HepG2 (cell line): ENCODE results near the gene OTOG. TPM values are rescaled to one million over a fixed set of nuclear protein-coding genes. Genes with fewer than 3 reads are reported as not detected.

Source experiments
- ATAC-seq: fragments of 200-7000 bp; cut with Tn5 transposase; 3 replicates; pipeline ENCODE4 v1.9.1; 2020; ENCODE audit warnings: mild to moderate bottlenecking, moderate library complexity
- BruUV-seq: library from RNA; stranded (reverse); fragments of 400-500 nt; replicated peaks from 2 replicates; lab custom pipeline; 2021; lab: Mats Ljungman, UMichigan
- CTCF ChIA-PET: fragments of 300-600 bp; formaldehyde crosslinking; extraction: SDS; loops from one replicate; lab custom pipeline; 2021; ENCODE audit warnings: low total read pairs, inconsistent platforms, low intra/inter-chr PET ratio; lab: Yijun Ruan, JAX
- POLR2A ChIA-PET: fragments of 350-600 bp; sonication (Branson Sonifier 250); formaldehyde crosslinking; loops from one replicate; lab custom pipeline; 2020; ENCODE audit warnings: antibody characterized with exemption, inconsistent platforms; lab: Yijun Ruan, JAX
- DNase-seq: peaks from one replicate; pipeline ENCODE4 v3.0.0-alpha.2; 2015; ENCODE audit warnings: low spot score
- FAIRE-seq: peaks from 3 replicates; lab custom pipeline; 2011; peaks lifted over from hg19 to GRCh38; lab: Jason Lieb, UNC
- H2AFZ ChIP-seq: one replicate; pipeline ENCODE4 v1.6.1; 2011; ENCODE audit warnings: low read length, inconsistent platforms
- H3K27ac ChIP-seq: fragments of 300-600 bp; 3 replicates; pipeline ENCODE4 v1.8.0; 2011; ENCODE audit warnings: mixed run types, mild to moderate bottlenecking, mixed read lengths, low read length, inconsistent platforms; ENCODE audit not compliant: insufficient read depth; ENCODE audit errors: extremely low read length
- H3K27me3 ChIP-seq, 2 experiments: fragments of 200-600 bp in 1 of 2; 2 replicates in 1 of 2; 3 replicates in 1 of 2; pipeline versions ENCODE4 v1.6.0 to v1.8.0; 2011; ENCODE audit warnings: low read length in 2 of 2, mild to moderate bottlenecking in 2 of 2, moderate library complexity in 2 of 2, inconsistent platforms in 1 of 2; ENCODE audit not compliant: insufficient read depth in 2 of 2, control insufficient read depth in 1 of 2
- H3K36me3 ChIP-seq, 2 experiments: fragments of 200-600 bp in 1 of 2; replicated peaks in 1 of 2; 2 replicates in 1 of 2; 3 replicates in 1 of 2; pipeline versions ENCODE4 v1.5.1 to v1.8.0; 2011; ENCODE audit warnings: low read length in 2 of 2, inconsistent platforms in 1 of 2; ENCODE audit not compliant: insufficient read depth in 2 of 2, control insufficient read depth in 1 of 2
- H3K4me1 ChIP-seq: 2 replicates; pipeline ENCODE4 v1.5.1; 2012; ENCODE audit warnings: low read length, inconsistent platforms; ENCODE audit not compliant: insufficient read depth
- H3K4me2 ChIP-seq: 2 replicates; pipeline ENCODE4 v1.6.0; 2011; ENCODE audit warnings: low read depth, low read length, inconsistent platforms
- H3K4me3 ChIP-seq, 3 experiments: fragments of 200-600 bp in 1 of 3; sonication (generic), shearing (Covaris generic) in 1 of 3; replicated peaks in 1 of 3; 2 replicates each; pipeline ENCODE4 v1.5.1; 2011 to 2016; ENCODE audit warnings: low read length in 3 of 3, inconsistent platforms in 2 of 3, low read depth in 2 of 3, mild to moderate bottlenecking in 2 of 3, control low read depth in 1 of 3, mixed read lengths in 1 of 3; ENCODE audit not compliant: insufficient read depth in 1 of 3
- H3K79me2 ChIP-seq: one replicate; pipeline ENCODE4 v1.6.1; 2011; ENCODE audit warnings: low read length, inconsistent platforms; ENCODE audit not compliant: insufficient read depth
- H3K9ac ChIP-seq: 2 replicates; pipeline ENCODE4 v1.6.0; 2011; ENCODE audit warnings: mild to moderate bottlenecking, low read depth, low read length, inconsistent platforms; ENCODE audit not compliant: insufficient read depth
- H3K9me3 ChIP-seq: 2 replicates; pipeline ENCODE4 v1.5.1; 2012; ENCODE audit warnings: mild to moderate bottlenecking, low read length
- H4K20me1 ChIP-seq: 2 replicates; pipeline ENCODE4 v1.6.0; 2011; ENCODE audit warnings: inconsistent platforms, mild to moderate bottlenecking, low read length, moderate library complexity; ENCODE audit not compliant: insufficient read depth
- ASH2L ChIP-seq: fragments of 300-600, 200-600 bp; sonication (generic); IDR thresholded peaks from 2 replicates; pipeline ENCODE4 v1.7.0; 2017; ENCODE audit warnings: low read depth, mild to moderate bottlenecking, moderate library complexity, mixed read lengths, low read length; ENCODE audit not compliant: insufficient read length
- HDAC1 ChIP-seq: sonication (generic); formaldehyde crosslinking; IDR thresholded peaks from 2 replicates; pipeline ENCODE4 v1.5.1; 2020; ENCODE audit warnings: mild to moderate bottlenecking, missing genetic modification reagents
- HOXA3 ChIP-seq: sonication (generic); formaldehyde crosslinking; IDR thresholded peaks from 2 replicates; pipeline ENCODE4 v1.5.0; 2020; ENCODE audit warnings: missing genetic modification reagents
- IRX3 ChIP-seq: sonication (generic); formaldehyde crosslinking; IDR thresholded peaks from 2 replicates; pipeline ENCODE4 v1.8.1; 2023; ENCODE audit warnings: mild to moderate bottlenecking, low read depth, missing genetic modification reagents, borderline replicate concordance
- KAT2B ChIP-seq: fragments of 150-350 bp; IDR thresholded peaks from 2 replicates; pipeline ENCODE4 v1.6.1; 2014; ENCODE audit warnings: low read depth, low read length, borderline replicate concordance
- KDM2A ChIP-seq: sonication (generic); formaldehyde crosslinking; IDR thresholded peaks from 2 replicates; pipeline ENCODE4 v1.4.0; 2020; ENCODE audit warnings: low read depth, missing genetic modification reagents, borderline replicate concordance
- MAFK ChIP-seq, 2 experiments: IDR thresholded peaks in 1 of 2; conservative IDR thresholded peaks in 1 of 2; 2 replicates each; pipeline ENCODE4 v1.6.1; 2011; ENCODE audit warnings: improper control_type of control experiment in 2 of 2, low read length in 2 of 2
- MTA1 ChIP-seq: sonication (generic); formaldehyde crosslinking; IDR thresholded peaks from 2 replicates; pipeline ENCODE4 v1.4.0; 2020; ENCODE audit warnings: missing genetic modification reagents, mild to moderate bottlenecking, borderline replicate concordance
- PLRG1 ChIP-seq: fragments of 450-650 bp; conservative IDR thresholded peaks from 2 replicates; pipeline ENCODE4 v1.6.1; 2016
- POLR2AphosphoS5 ChIP-seq: IDR thresholded peaks from 2 replicates; pipeline ENCODE4 v1.6.1; 2012; ENCODE audit warnings: low read depth, low read length
- RAD21 ChIP-seq: fragments of 450-650 bp; formaldehyde crosslinking; IDR thresholded peaks from 2 replicates; pipeline ENCODE4 v1.5.0; 2020; ENCODE audit warnings: mild to moderate bottlenecking
- REXO4 ChIP-seq: sonication (generic); formaldehyde crosslinking; IDR thresholded peaks from 2 replicates; pipeline ENCODE4 v1.8.0; 2022; ENCODE audit warnings: missing genetic modification reagents, mild to moderate bottlenecking, borderline replicate concordance
- SMAD1 ChIP-seq: sonication (generic); formaldehyde crosslinking; IDR thresholded peaks from 2 replicates; pipeline ENCODE4 v1.4.0; 2020; ENCODE audit warnings: missing genetic modification reagents, low read depth, mild to moderate bottlenecking, borderline replicate concordance
- SOX6 ChIP-seq, 2 experiments: fragments of 450-650 bp in 1 of 2; sonication (generic) in 1 of 2; formaldehyde crosslinking in 1 of 2; IDR thresholded peaks; 2 replicates each; pipeline versions ENCODE4 v1.4.0 to v1.6.1; 2017 to 2020; ENCODE audit warnings: antibody characterized with exemption in 1 of 2, mild to moderate bottlenecking in 1 of 2, missing genetic modification reagents in 1 of 2
- SRSF4 ChIP-seq: fragments of 200-400 bp; formaldehyde crosslinking; IDR thresholded peaks from one replicate; pipeline ENCODE4 v1.6.1; 2018; ENCODE audit warnings: mild to moderate bottlenecking, low read depth, low read length, moderate library complexity; ENCODE audit not compliant: poor library complexity, severe bottlenecking
- XRCC5 ChIP-seq: fragments of 200-400 bp; formaldehyde crosslinking; optimal IDR thresholded peaks from 2 replicates; pipeline ENCODE3; 2017; ENCODE audit warnings: mild to moderate bottlenecking, low read length
- ZFP37 ChIP-seq: sonication (generic); formaldehyde crosslinking; IDR thresholded peaks from 2 replicates; pipeline ENCODE4 v1.4.0; 2020; ENCODE audit warnings: missing genetic modification reagents, borderline replicate concordance
- ZNF30 ChIP-seq: sonication (generic); formaldehyde crosslinking; IDR thresholded peaks from 2 replicates; pipeline ENCODE4 v1.5.0; 2020; ENCODE audit warnings: mild to moderate bottlenecking, missing genetic modification reagents
- ZNF501 ChIP-seq: sonication (generic); formaldehyde crosslinking; IDR thresholded peaks from 2 replicates; pipeline ENCODE4 v1.5.1; 2020; ENCODE audit warnings: mild to moderate bottlenecking, moderate library complexity, missing genetic modification reagents
- ZNF652 ChIP-seq: IDR thresholded peaks from 2 replicates; pipeline ENCODE4 v1.6.1; 2016; ENCODE audit warnings: low read depth, borderline replicate concordance
- ZNF841 ChIP-seq: sonication (generic); formaldehyde crosslinking; IDR thresholded peaks from 2 replicates; pipeline ENCODE4 v1.8.1; 2023; ENCODE audit warnings: missing genetic modification reagents, borderline replicate concordance
- ZZZ3 ChIP-seq: sonication (generic); formaldehyde crosslinking; IDR thresholded peaks from 2 replicates; pipeline ENCODE4 v1.4.0; 2020; ENCODE audit warnings: missing genetic modification reagents, mild to moderate bottlenecking, borderline replicate concordance
- WGBS: methylation state at CpG from one replicate; pipeline ENCODE4 v1.1.6; 2017; ENCODE audit warnings: low lambda C conversion rate; 5-methylcytosine and 5-hydroxymethylcytosine counted together
- in situ Hi-C: cut with HindIII; loops from 2 replicates; pipeline ENCODE4 v1.10.0; 2017; ENCODE audit warnings: low pct_unique_long_range_greater_than_20kb; ENCODE audit not compliant: extremely low pct_ligation_motif_present
- intact Hi-C: fragments of 100-400 bp; cut with micrococcal nuclease; formaldehyde crosslinking; loops from one replicate; pipeline ENCODE4 v1.10.0; 2022; ENCODE audit not compliant: unreplicated experiment
- polyA plus RNA-seq, 8 experiments: library from polyadenylated mRNA; depleted of rRNA in 3 of 8; stranded (reverse) in 7 of 8; unstranded in 1 of 8; fragments of >200 nt; fragmentation: Illumina TruSeq in 4 of 8; extraction: Trizol in 4 of 8; gene quantifications; 2 replicates each; pipeline versions ENCODE4 v1.2.1 to v1.2.3, GENCODE V29; 2011 to 2016; ENCODE audit warnings: low read depth in 4 of 8, missing spikeins in 1 of 8, mixed read lengths in 1 of 8; ENCODE audit not compliant: insufficient read depth in 1 of 8
- total RNA-seq, 5 experiments: library from RNA; depleted of rRNA; stranded (reverse); fragments of >200 nt; fragmentation: Illumina TruSeq; extraction: Trizol; gene quantifications; 2 replicates each; pipeline ENCODE4 v1.2.3, GENCODE V29; 2016; ENCODE audit warnings: low read depth in 1 of 5
- TF ChIP-seq, protein P1 (sequence below): sonication (generic); formaldehyde crosslinking; IDR thresholded peaks from 2 replicates; pipeline ENCODE4 v1.4.0; 2020; ENCODE audit warnings: missing genetic modification reagents, mild to moderate bottlenecking, borderline replicate concordance

OTOG gene
- total and polyA plus RNA-seq, 2 of the 13 experiments (the other 11 are each of a cell fraction or from before 2014, with no cell fraction given) = not detected

DNA sequence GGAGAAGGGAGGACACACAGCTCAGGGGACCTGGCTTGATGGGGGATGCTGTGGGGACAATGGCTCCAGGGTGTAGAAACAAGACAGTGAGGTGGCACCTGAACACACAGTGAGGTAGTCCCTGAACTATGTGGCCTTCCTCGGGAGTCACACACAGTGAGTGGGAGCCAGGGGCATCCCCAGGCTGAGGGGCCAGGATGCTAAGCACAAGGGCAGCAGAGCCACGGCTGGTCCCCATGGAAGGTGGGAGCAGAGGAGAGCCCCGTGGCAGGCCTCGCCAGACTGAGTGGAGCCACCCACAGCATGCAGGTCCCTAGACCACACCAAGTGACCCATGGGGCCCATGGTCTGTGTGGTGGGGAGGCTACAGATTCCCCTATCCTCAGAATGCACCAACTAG lies 44.4 kb upstream of the OTOG start:
- in situ Hi-C loops = loop anchor here (25.0 kb wide), 1 partner anchor 265 kb away; no protein-coding TSS in a partner anchor

DNA sequence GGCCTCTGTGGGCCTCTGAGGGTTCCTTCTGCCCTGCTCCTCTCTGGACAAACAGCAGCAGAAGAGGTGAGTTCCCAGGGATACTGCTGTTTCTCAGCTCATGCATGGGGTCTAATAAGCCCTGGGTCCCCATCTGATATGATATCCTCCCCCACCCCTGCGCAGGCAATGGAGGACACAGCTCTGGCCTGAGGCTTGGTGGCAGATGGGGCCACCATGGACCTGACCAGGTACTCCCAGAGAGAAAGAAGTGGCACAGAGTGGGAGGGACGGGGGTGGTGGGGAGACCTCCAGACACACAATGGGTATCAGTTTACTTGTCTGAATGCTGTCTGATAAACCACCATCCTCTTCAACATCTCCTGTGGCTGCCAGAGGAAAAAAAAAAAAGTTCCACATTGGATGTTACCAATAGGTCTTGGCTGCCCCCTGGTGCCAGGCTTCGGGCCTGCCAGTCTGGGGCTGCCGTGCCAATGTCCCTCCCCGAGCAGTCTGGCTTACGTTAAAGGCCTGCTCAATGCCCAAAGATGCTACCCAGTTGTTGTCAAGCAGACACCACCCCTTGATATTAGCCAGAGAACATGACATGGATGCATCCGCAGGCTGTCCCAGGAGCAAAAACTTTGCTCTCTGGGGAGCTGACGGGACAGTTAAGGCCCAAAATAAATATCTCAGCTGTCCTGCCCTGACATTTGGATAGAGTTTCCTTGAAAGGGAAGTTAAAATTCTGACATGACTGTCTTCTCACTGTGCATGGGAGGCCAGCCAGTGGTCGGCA lies 42.5 kb upstream of the OTOG start:
- Histone ChIP-seq H3K4me2 (no peak overlapping the region), H3K27ac (no peak overlapping the region), H3K36me3 (no peaks in the 10 kb centered on the region), H3K4me1 (no peaks in the 10 kb centered on the region), H3K4me3 (no peak overlapping the region), H3K27me3 (peaks cover 1 to 8% of the 10 kb centered on the region in 2 experiments; a peak in 2 of 5 replicates), H2AFZ (no peak overlapping the region), H3K9ac (no peak overlapping the region), H3K9me3 (no peaks in the 10 kb centered on the region), H3K79me2 (no peaks in the 10 kb centered on the region), H4K20me1 (no peaks in the 10 kb centered on the region)
- BruUV-seq = no TSS peak
- FAIRE-seq = peak; percentile 32
- ChIA-PET CTCF (interaction anchor here (0.7 to 2.4 kb wide), 6 partner anchors 115 to 274 kb away, joined by 3 to 34 read pairs (median 8); partner anchors contain the start of gene KCNJ11), POLR2A (interaction anchor here (1.0 kb wide), 1 partner anchor 120 kb away, joined by 3 read pairs; no protein-coding TSS in a partner anchor)
- peak; percentile 45 for DNase-seq
- intact Hi-C loops (loop anchor here (1.0 to 10.0 kb wide), 3 partner anchors 120 to 270 kb away; no protein-coding TSS in a partner anchor), in situ Hi-C loops (loop anchor here (5.0 to 25.0 kb wide), 2 partner anchors 122 to 267 kb away; no protein-coding TSS in a partner anchor)
- ATAC-seq = peak; percentile 83
- 21% methylated on average over 9 of the region's 9 CpGs for WGBS
- TF ChIP-seq ZZZ3 (no peak), KAT2B (no peak), RAD21 (CRISPR knock-in tag) (peak; percentile 76), POLR2AphosphoS5 (no peak), ZFP37 (no peak), MTA1 (CRISPR knock-in tag) (no peak), KDM2A (CRISPR knock-in tag) (peak; percentile 50; the same call in 1 of the 2 replicates), ZNF501 (CRISPR knock-in tag) (0 out of 2 replicates have a peak, but pooled peaks have one; percentile 27), HOXA3 (CRISPR knock-in tag) (no peak)
- TF ChIP-seq, protein P1, sequence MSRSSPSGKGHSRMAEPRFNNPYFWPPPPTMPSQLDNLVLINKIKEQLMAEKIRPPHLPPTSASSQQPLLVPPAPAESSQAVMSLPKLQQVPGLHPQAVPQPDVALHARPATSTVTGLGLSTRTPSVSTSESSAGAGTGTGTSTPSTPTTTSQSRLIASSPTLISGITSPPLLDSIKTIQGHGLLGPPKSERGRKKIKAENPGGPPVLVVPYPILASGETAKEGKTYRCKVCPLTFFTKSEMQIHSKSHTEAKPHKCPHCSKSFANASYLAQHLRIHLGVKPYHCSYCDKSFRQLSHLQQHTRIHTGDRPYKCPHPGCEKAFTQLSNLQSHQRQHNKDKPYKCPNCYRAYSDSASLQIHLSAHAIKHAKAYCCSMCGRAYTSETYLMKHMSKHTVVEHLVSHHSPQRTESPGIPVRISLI (CRISPR knock-in tag) = peak; percentile 98

More for the DNA sequence above, 44.4 kb upstream of the OTOG start:
- no TSS peak for BruUV-seq
- no peak overlapping the region for H3K9ac ChIP-seq
- ATAC-seq (no peak), DNase-seq (no peak), FAIRE-seq (no peak)
- intact Hi-C loops = loop anchor here (10.0 kb wide), 1 partner anchor 268 kb away; no protein-coding TSS in a partner anchor
- H3K27ac ChIP-seq = no peak overlapping the region
- no peak overlapping the region for H2AFZ ChIP-seq
- no peaks in the 10 kb centered on the region for H3K79me2 ChIP-seq
- H3K36me3 ChIP-seq = no peaks in the 10 kb centered on the region
- ChIA-PET POLR2A (no interaction called here), CTCF (no interaction called here)
- no peaks in the 10 kb centered on the region for H3K4me1 ChIP-seq
- H3K27me3 ChIP-seq = peaks cover 1 to 8% of the 10 kb centered on the region in 2 experiments; a peak in 2 of 5 replicates
- WGBS = no CpG with 5 or more reads among the region's 4 CpGs
- no peak for TF ChIP-seq SRSF4
- no peak for TF ChIP-seq ZNF841 (CRISPR knock-in tag)
- no peak for TF ChIP-seq SOX6 (IDR thresholded peaks at IDR 0.05)
- no peak for TF ChIP-seq SOX6 (CRISPR knock-in tag; IDR thresholded peaks at IDR 0.05)
- no peak for TF ChIP-seq ZNF652 (CRISPR knock-in tag)
- no peak for TF ChIP-seq MAFK (conservative IDR thresholded peaks at IDR 0.05 in 1 of 2, IDR thresholded peaks at IDR 0.05 in 1 of 2; ENCODE audit: low read length in 2 of 2)
- no peak for TF ChIP-seq IRX3 (CRISPR knock-in tag)
- TF ChIP-seq XRCC5 = no peak
- no peak for TF ChIP-seq ASH2L
- TF ChIP-seq REXO4 (CRISPR knock-in tag) = no peak
- TF ChIP-seq HDAC1 (CRISPR knock-in tag) = no peak
- TF ChIP-seq ZNF30 (CRISPR knock-in tag) = no peak
- TF ChIP-seq SMAD1 = no peak
- TF ChIP-seq PLRG1 = no peak
- H4K20me1 ChIP-seq = no peaks in the 10 kb centered on the region
- H3K4me2 ChIP-seq = no peak overlapping the region
- H3K4me3 ChIP-seq = no peak overlapping the region
- no peaks in the 10 kb centered on the region for H3K9me3 ChIP-seq
